Esophagus muscularis mucosa (tissue), 3 donors: ENCODE data around the gene HK2.

Experiments used
- POLR2A ChIP-seq: fragments of 450-650 bp; IDR thresholded peaks from one replicate; pipeline ENCODE4 v1.6.1; 2017; ENCODE audit warnings: antibody characterized with exemption, moderate library complexity, mild to moderate bottlenecking, low read depth
- TF ChIP-seq, protein P1 (sequence below), 3 experiments: fragments of 200-600 bp in 2 of 3; fragments of 450-650 bp in 1 of 3; sonication (generic) in 2 of 3; IDR thresholded peaks; one replicate each; pipeline ENCODE4 v1.5.1; 2017 to 2019; ENCODE audit warnings: antibody characterized with exemption in 3 of 3, mild to moderate bottlenecking in 2 of 3, moderate library complexity in 1 of 3

DNA sequence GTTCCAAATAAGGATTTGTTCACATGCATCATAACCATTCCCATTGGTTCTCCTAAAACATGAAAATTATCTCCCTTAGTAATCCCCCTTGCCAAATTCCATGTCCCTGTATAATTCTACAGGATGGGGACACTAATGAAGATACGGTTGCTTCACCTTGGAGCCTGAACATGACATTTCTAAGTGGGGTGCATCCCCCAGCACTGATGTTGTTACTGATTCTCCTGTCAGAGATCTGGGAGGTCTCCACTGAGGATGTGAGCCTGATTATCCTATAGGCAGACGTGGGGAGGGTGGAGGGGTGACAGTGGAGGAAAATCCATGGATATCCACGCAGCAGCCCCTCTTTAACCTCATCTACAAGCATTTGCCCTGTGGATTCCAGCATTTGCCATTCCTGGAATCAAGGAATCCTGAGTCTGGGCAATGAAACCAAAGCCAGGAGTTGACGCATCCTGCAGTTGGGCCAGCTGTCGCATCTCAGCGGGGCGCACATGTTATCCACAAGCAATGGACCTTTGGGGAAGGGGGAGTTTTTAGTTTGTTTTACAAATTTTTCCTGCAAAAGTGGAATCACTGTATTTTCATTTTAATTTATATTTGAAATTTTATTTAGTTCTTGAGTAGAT is 57.3 kb downstream of the HK2 start:
- TF ChIP-seq, protein P1, sequence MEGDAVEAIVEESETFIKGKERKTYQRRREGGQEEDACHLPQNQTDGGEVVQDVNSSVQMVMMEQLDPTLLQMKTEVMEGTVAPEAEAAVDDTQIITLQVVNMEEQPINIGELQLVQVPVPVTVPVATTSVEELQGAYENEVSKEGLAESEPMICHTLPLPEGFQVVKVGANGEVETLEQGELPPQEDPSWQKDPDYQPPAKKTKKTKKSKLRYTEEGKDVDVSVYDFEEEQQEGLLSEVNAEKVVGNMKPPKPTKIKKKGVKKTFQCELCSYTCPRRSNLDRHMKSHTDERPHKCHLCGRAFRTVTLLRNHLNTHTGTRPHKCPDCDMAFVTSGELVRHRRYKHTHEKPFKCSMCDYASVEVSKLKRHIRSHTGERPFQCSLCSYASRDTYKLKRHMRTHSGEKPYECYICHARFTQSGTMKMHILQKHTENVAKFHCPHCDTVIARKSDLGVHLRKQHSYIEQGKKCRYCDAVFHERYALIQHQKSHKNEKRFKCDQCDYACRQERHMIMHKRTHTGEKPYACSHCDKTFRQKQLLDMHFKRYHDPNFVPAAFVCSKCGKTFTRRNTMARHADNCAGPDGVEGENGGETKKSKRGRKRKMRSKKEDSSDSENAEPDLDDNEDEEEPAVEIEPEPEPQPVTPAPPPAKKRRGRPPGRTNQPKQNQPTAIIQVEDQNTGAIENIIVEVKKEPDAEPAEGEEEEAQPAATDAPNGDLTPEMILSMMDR (IDR thresholded peaks at IDR 0.05): no peak
- TF ChIP-seq POLR2A: no peak
